HCT116 (cell line): ENCODE data around the gene TLE4.

ENCODE experiments used
- CTCF ChIP-seq, 3 experiments: fragments of 200-600 bp in 1 of 3; sonication (generic) in 1 of 3; IDR thresholded peaks in 2 of 3; conservative IDR thresholded peaks in 1 of 3; 2 replicates each; pipeline ENCODE4 v1.5.1; 2012 to 2017; ENCODE audit warnings: low read depth in 2 of 3, low read length in 2 of 3, antibody characterized with exemption in 1 of 3, borderline replicate concordance in 1 of 3, control low read depth in 1 of 3, mild to moderate bottlenecking in 1 of 3, mixed read lengths in 1 of 3, mixed run types in 1 of 3, moderate library complexity in 1 of 3; ENCODE audit not compliant: insufficient read depth in 1 of 3
- EZH2 ChIP-seq: fragments of 200-600 bp; sonication (generic); IDR thresholded peaks from 2 replicates; pipeline ENCODE4 v1.6.1; 2017; ENCODE audit warnings: antibody characterized with exemption, mixed run types
- POLR2AphosphoS5 ChIP-seq: IDR thresholded peaks from 2 replicates; pipeline ENCODE4 v1.6.1; 2011; ENCODE audit warnings: mild to moderate bottlenecking, low read depth, low read length, moderate library complexity
- SIN3A ChIP-seq: IDR thresholded peaks from 2 replicates; pipeline ENCODE4 v1.6.1; 2012; ENCODE audit warnings: low read depth

- no peak for TF ChIP-seq POLR2AphosphoS5
- TF ChIP-seq CTCF (IDR thresholded peaks at IDR 0.05 in 2 of 3, conservative IDR thresholded peaks at IDR 0.05 in 1 of 3; ENCODE audit: borderline replicate concordance in 1 of 3, insufficient read depth in 1 of 3, low read depth in 2 of 3, low read length in 2 of 3): no peak
- no peak for TF ChIP-seq EZH2
- TF ChIP-seq SIN3A: no peak
These were observed 186.3 kb downstream of the TLE4 start for GRCh38 chr9:79757881-79758669.
